NCI-H524 (cell line): ENCODE results near the gene DYNLT5.
"Not testable (repeated sequence)": the region's sequence is repeated elsewhere in the genome, so short reads cannot be mapped to it uniquely, and the experiment has no call there.

Source experiments
- DNase-seq, 2 experiments: peaks; one replicate each; lab custom pipeline; 2025; lab: John Stamatoyannopoulos, UW

Gene DYNLT5

DNA sequence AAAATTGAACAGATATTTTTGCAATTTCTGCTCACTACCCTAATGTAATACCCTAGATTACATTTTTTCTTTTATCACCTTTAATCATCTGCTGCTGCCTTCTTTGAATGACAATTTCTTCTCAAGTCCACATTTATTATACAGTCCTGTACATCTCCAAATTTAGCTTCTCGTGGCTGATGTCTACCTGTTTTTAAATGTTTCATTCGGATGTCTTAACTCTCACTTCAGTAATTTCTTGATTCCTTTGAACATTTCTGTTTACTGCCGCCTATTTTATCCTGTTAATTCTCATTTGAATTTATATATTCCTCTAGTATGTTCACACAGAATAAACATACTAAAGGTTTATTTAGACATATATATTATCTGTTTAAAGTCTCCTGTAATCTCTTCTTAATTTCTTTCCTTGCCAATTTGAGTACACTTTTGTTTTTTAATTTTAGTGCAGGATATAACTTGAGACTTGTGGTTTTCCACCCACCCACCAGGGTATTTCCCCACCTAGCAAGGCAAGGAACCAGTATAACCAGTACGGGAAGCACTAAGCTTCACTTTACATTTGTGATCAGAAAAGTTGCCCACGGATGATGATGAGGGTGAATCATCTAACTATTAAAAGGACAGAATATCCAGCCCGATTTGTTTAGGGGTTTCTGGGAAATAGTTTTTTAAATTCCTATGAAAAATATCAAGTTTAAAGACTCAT is 36.1 kb downstream of the DYNLT5 start:
- DNase-seq = no peak

DNA sequence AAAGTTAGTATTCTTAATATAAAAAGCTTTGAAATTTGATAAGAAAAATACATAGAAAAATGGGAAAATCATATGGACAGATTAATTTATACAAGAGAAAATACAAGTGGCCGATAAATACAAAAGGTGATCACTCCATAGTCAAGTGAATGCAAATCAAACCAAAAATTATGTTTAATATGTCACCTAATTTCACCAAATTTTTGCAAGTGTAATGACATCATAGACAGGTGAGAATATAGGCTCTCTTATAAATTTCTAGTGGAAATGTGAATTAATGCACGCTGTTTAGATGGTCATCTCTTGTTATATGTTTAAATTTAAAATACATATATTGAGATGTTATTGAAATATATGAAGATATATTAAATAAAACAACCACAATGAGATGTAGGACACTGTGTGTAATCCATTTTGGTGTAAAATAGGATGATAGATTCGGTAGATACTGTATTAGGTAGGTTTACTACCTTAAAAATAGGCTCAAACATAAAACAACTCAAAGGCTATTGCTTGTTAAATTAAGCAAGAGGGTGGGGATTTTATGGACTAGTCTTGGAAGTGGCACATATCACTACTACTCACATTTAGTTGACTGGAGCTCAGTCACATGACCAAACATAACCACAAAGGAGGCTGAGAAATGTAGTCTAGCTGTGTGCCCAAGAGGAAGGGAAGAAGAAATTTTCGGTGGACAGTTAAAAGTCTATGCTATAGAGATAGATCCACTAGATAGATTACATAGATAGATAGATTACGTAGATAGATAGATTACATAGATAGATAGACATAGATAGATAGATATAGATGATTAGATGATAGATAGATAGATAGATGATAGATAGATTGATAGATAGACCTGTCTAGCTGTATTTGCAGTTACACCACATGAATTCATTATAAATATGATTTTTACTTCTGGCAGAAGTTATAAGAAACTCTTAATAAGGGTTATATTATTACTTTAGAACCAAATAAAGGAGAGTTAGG is 39.7 kb downstream of the DYNLT5 start:
- DNase-seq = no peak

GRCh38 chr1:66795839-66796238 is 43.6 kb downstream of the DYNLT5 start:
- not testable (repeated sequence) for DNase-seq

GRCh38 chr1:66809245-66809644 is 57.0 kb downstream of the DYNLT5 start:
- DNase-seq = no peak

- no peak for DNase-seq
Measured at GRCh38 chr1:66809736-66810326, 57.6 kb downstream of the DYNLT5 start.

GRCh38 chr1:66824771-66825170 is 72.5 kb downstream of the DYNLT5 start:
- no peak for DNase-seq
